Neuronal stem cell (in vitro differentiated cells): ENCODE results near the gene SCNM1.

ENCODE experiments used
- DNase-seq: peaks from one replicate; pipeline ENCODE4 v3.0.0-alpha.2; 2013; ENCODE audit warnings: low spot score
- H2AFZ ChIP-seq: one replicate; pipeline ENCODE4 v1.6.1; 2013; ENCODE audit warnings: mild to moderate bottlenecking, low read length, inconsistent platforms
- H2AK5ac ChIP-seq: 2 replicates; pipeline ENCODE4 v1.6.1; 2013; ENCODE audit warnings: low read depth, mild to moderate bottlenecking, inconsistent platforms, low read length, moderate library complexity, mixed read lengths
- H2BK120ac ChIP-seq: 2 replicates; pipeline ENCODE4 v1.6.1; 2013; ENCODE audit warnings: low read depth, mild to moderate bottlenecking, inconsistent platforms, low read length, moderate library complexity, mixed read lengths
- H2BK12ac ChIP-seq: one replicate; pipeline ENCODE4 v1.6.1; 2013; ENCODE audit warnings: low read length, inconsistent platforms
- H2BK15ac ChIP-seq: 2 replicates; pipeline ENCODE4 v1.6.1; 2013; ENCODE audit warnings: mild to moderate bottlenecking, low read length, inconsistent platforms, mixed read lengths
- H2BK5ac ChIP-seq: one replicate; pipeline ENCODE4 v1.6.1; 2013; ENCODE audit warnings: inconsistent platforms, mild to moderate bottlenecking, low read length, moderate library complexity
- H3K14ac ChIP-seq: one replicate; pipeline ENCODE4 v1.6.1; 2013; ENCODE audit warnings: low read length, inconsistent platforms
- H3K18ac ChIP-seq: 2 replicates; pipeline ENCODE4 v1.6.1; 2013; ENCODE audit warnings: low read length, inconsistent platforms
- H3K23ac ChIP-seq: 2 replicates; pipeline ENCODE4 v1.6.1; 2013; ENCODE audit warnings: low read depth, mild to moderate bottlenecking, mixed read lengths, low read length, inconsistent platforms; ENCODE audit not compliant: poor library complexity
- H3K27ac ChIP-seq: replicated peaks from 3 replicates; pipeline ENCODE4 v1.5.1; 2013; ENCODE audit warnings: low read length, inconsistent platforms
- H3K27me3 ChIP-seq, 3 experiments: 2 replicates each; pipeline ENCODE4 v1.6.1; 2013; ENCODE audit warnings: low read length in 3 of 3, mild to moderate bottlenecking in 2 of 3, inconsistent platforms in 1 of 3, low read depth in 1 of 3, mixed read lengths in 1 of 3, moderate library complexity in 1 of 3; ENCODE audit not compliant: control insufficient read depth in 3 of 3, insufficient read depth in 3 of 3
- H3K36me3 ChIP-seq, 2 donors: replicated peaks in 1 of 2; 2 replicates each; pipeline ENCODE4 v1.6.1; 2013; ENCODE audit warnings: low read length in 2 of 2; ENCODE audit not compliant: control insufficient read depth in 2 of 2, insufficient read depth in 2 of 2
- H3K4ac ChIP-seq: 2 replicates; pipeline ENCODE4 v1.6.1; 2013; ENCODE audit warnings: inconsistent platforms, mild to moderate bottlenecking, low read length, moderate library complexity
- H3K4me1 ChIP-seq, 2 donors: 1 replicate in 1 of 2; 2 replicates in 1 of 2; pipeline ENCODE4 v1.6.1; 2013; ENCODE audit warnings: low read length in 2 of 2, low read depth in 1 of 2; ENCODE audit not compliant: control insufficient read depth in 2 of 2, insufficient read depth in 1 of 2
- H3K4me2 ChIP-seq: one replicate; pipeline ENCODE4 v1.6.1; 2013; ENCODE audit warnings: mild to moderate bottlenecking, low read length, inconsistent platforms; ENCODE audit not compliant: insufficient read depth, poor library complexity, severe bottlenecking
- H3K4me3 ChIP-seq, 2 donors: 2 replicates each; pipeline ENCODE4 v1.5.1; 2013; ENCODE audit warnings: low read length in 2 of 2, mild to moderate bottlenecking in 2 of 2, inconsistent platforms in 1 of 2, moderate library complexity in 1 of 2
- H3K79me1 ChIP-seq: one replicate; pipeline ENCODE4 v1.6.1; 2013; ENCODE audit warnings: low read depth, mild to moderate bottlenecking, inconsistent platforms, low read length, moderate library complexity
- H3K9ac ChIP-seq: one replicate; pipeline ENCODE4 v1.6.1; 2013; ENCODE audit warnings: mild to moderate bottlenecking, low read depth, low read length, inconsistent platforms; ENCODE audit not compliant: poor library complexity
- H3K9me3 ChIP-seq, 2 donors: replicated peaks in 1 of 2; 2 replicates each; pipeline versions ENCODE3 to v1.6.1; 2013; ENCODE audit warnings: low read length in 2 of 2, mild to moderate bottlenecking in 2 of 2, inconsistent platforms in 1 of 2, low read depth in 1 of 2, mixed read lengths in 1 of 2, moderate library complexity in 1 of 2; ENCODE audit not compliant: control insufficient read depth in 2 of 2, insufficient read depth in 1 of 2
- H4K8ac ChIP-seq: one replicate; pipeline ENCODE4 v1.6.1; 2013; ENCODE audit warnings: low read depth, mild to moderate bottlenecking, inconsistent platforms, low read length, moderate library complexity
- H4K91ac ChIP-seq: one replicate; pipeline ENCODE4 v1.6.1; 2013; ENCODE audit warnings: low read length, low read depth, mild to moderate bottlenecking, inconsistent platforms; ENCODE audit not compliant: poor library complexity
- WGBS, 2 donors: extraction: QIAGEN DNeasy Blood & Tissue Kit; methylation state at CpG; one replicate each; pipeline ENCODE4 v1.1.7; 2013; ENCODE audit warnings: missing lambda C conversion rate in 2 of 2, mixed read lengths in 1 of 2; ENCODE audit not compliant: insufficient read length in 2 of 2, insufficient replicate concordance in 1 of 2; ENCODE audit errors: extremely low coverage in 2 of 2; 5-methylcytosine and 5-hydroxymethylcytosine counted together

Gene SCNM1

DNA sequence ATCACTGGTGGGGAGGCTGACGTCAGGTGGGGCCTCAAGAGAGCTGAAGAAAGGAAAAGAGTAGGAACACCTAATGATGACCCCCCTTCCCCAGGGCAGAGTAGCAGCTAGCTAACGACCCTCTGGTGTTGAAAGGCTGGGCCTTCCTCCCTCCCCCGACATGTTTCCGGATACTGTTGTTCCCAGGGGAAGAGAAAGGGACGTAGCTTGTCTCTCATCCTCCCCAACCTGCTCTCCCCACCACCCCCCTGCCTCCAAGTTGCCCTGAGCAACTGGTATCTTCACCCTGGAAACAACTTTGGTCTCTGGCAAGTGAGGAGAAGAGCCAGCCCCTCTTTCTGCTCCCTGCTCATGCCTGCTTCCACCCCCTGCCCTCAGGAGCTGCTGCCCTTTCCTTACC is 22.0 kb upstream of the SCNM1 start:
- peaks cover 8 to 29% of the 10 kb centered on the region in 2 donors for H3K36me3 ChIP-seq
- no peak overlapping the region for H2BK120ac ChIP-seq
- no peak overlapping the region for H3K23ac ChIP-seq
- H3K9me3 ChIP-seq = no peaks in the 10 kb centered on the region
- no peak overlapping the region for H4K91ac ChIP-seq
- H3K79me1 ChIP-seq = no peaks in the 10 kb centered on the region
- no peak overlapping the region for H4K8ac ChIP-seq
- H3K4me2 ChIP-seq = peak overlapping the region; percentile 32
- H3K18ac ChIP-seq = peak overlapping the region; percentile 78
- H3K9ac ChIP-seq = peak overlapping the region; percentile 6
- peak overlapping the region; percentile 65 for H2AK5ac ChIP-seq
- no peak overlapping the region for H2BK15ac ChIP-seq
- H2AFZ ChIP-seq = no peak overlapping the region
- H3K4me1 ChIP-seq = peaks cover 29 to 33% of the 10 kb centered on the region in 2 donors
- no peak overlapping the region for H2BK5ac ChIP-seq
- no peak overlapping the region for H3K27ac ChIP-seq
- H3K27me3 ChIP-seq = peaks cover 0 to 4% (median 0%) of the 10 kb centered on the region in 3 experiments
- no CpG with 5 or more reads among the region's 5 CpGs for WGBS, 2 donors
- H3K14ac ChIP-seq = no peak overlapping the region
- no peak overlapping the region for H2BK12ac ChIP-seq
- H3K4me3 ChIP-seq = no peak overlapping the region
- no peak overlapping the region for H3K4ac ChIP-seq
- DNase-seq = no peak

DNA sequence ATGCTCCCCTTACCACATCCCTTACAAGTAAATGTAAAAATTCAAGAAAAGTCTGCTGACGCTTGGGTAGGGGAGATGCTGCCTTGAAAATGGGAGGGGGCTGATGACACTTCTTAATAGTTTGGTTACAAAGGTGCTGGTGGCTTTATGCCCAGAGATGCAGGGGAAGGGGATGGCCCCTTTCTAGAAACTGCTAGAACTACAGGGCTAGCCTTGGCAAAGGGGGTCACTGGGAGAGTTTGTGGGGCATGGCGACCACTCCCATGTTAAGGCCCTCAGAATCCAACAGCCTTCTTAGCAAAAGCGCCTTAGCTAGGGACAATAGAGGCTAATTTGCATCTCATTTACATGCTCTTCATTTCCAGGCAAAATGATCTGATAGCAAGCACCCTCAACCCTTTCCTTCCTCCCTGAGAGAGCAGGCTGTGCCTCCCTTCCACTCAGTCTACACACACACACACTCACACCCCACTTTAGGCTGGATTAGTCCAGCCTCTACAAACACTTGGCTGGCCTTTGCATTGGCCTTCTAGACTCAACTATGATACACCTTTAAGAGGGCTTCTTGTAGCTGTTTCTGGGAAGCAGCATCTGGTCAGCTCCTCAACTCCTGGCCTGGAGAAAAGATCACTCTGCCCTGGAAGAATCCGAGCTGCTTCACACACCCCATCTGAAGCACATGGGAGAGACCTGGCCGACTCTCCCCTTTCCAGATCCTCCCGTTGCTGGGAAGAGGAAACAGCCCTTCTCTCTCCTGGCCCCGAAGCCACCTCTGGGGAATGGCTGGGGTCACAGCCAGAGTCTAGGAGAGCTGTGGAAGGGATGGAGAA is 21.3 kb upstream of the SCNM1 start:
- no peak for DNase-seq

DNA sequence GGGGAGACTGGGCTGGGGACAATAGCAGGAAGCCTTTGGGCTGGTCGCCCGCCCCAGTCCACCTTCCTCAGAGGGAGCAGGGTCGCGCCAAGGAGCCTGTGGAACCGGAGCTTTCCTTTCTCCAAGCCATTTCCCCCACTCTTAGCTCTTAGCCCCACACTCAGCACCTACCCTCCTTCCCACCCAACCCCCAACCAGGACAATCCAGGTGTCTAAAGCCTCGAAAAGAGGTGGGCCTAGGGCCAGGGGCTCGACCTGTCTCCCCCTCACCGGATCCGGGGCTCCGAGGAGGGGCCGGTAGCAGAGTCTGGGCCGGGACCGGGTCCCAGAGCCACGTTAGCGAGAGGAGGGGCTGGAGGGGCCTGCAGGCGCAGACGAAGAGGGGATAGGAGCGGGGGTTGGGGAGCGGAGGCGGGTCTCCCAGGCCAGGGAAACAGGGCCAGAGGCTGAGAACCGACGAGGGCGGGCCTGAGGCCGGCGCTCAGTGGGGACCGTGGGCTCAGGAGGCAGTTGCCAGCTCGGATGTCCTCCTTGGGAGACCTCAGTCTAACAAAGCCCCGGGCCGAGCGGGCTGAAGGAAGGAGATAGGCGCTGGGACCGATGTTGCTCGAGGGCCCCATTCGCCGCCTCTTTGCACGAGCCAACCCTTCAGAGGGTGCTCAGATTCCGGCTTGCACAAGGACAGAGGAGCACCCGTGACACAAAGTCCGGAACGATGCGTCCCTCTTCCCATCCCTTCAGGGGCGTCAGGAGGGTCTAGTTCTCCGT is 20.5 kb upstream of the SCNM1 start:
- Histone ChIP-seq H3K4me2 (peak overlapping the region; percentile 90), H3K9me3 (no peaks in the 10 kb centered on the region), H4K91ac (no peak overlapping the region), H3K27ac (no peak overlapping the region), H3K79me1 (no peaks in the 10 kb centered on the region), H2BK12ac (no peak overlapping the region), H3K18ac (peak overlapping the region; percentile 90), H2BK120ac (no peak overlapping the region), H3K4me1 (peaks cover 29 to 33% of the 10 kb centered on the region in 2 donors), H2AFZ (peak overlapping the region; percentile 97), H2AK5ac (peak overlapping the region; percentile 23), H3K23ac (peak overlapping the region; percentile 87), H3K4ac (no peak overlapping the region), H3K27me3 (peaks cover 0 to 4% (median 0%) of the 10 kb centered on the region in 3 experiments), H3K14ac (peak overlapping the region; percentile 49), H3K36me3 (peaks cover 2 to 15% of the 10 kb centered on the region in 2 donors), H3K9ac (peak overlapping the region; percentile 98), H3K4me3 (peak overlapping the region; percentile 89 to 99), H2BK5ac (peak overlapping the region; percentile 7), H4K8ac (no peak overlapping the region), H2BK15ac (no peak overlapping the region)
- no CpG with 5 or more reads among the region's 43 CpGs for WGBS, 2 donors
- DNase-seq = no peak

More for the DNA sequence above, 21.3 kb upstream of the SCNM1 start:
- Histone ChIP-seq H3K9me3 (no peaks in the 10 kb centered on the region), H3K4me1 (peaks cover 29 to 33% of the 10 kb centered on the region in 2 donors), H3K27me3 (peaks cover 0 to 4% (median 0%) of the 10 kb centered on the region in 3 experiments), H3K4ac (no peak overlapping the region), H3K27ac (no peak overlapping the region), H2BK15ac (no peak overlapping the region), H4K8ac (no peak overlapping the region), H2BK120ac (no peak overlapping the region), H4K91ac (no peak overlapping the region), H2BK5ac (no peak overlapping the region), H3K9ac (no peak overlapping the region), H3K79me1 (no peaks in the 10 kb centered on the region), H3K4me2 (peak overlapping the region; percentile 90), H3K23ac (no peak overlapping the region), H2AK5ac (peak overlapping the region; percentile 65), H2BK12ac (no peak overlapping the region), H3K4me3 (peak overlapping the region; percentile 89 to 99), H3K14ac (no peak overlapping the region), H2AFZ (peak overlapping the region; percentile 97), H3K18ac (peak overlapping the region; percentile 5), H3K36me3 (peaks cover 7 to 22% of the 10 kb centered on the region in 2 donors)
- no CpG with 5 or more reads among the region's 7 CpGs for whole genome bisulfite sequencing, 2 donors

DNA sequence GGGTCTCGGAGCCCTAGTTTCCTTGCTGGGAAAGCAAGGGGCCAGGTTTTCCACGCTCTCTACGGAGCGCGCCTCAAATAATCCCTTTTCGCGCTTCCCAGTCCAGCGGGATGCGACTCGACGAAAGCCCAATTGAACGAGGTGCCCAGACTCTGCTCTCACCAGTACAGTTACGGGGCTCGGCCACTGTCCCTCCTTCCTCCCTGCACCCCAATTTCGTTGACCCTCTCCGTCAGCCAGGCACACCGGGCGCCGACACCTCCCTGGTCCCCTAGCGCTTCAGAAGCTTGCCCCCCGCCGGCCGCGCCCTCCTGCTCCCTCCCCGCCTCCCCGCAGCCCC is 19.9 kb upstream of the SCNM1 start:
- no peak overlapping the region for H4K8ac ChIP-seq
- peak overlapping the region; percentile 49 for H3K14ac ChIP-seq
- H3K9ac ChIP-seq = peak overlapping the region; percentile 98
- no peaks in the 10 kb centered on the region for H3K79me1 ChIP-seq
- H3K18ac ChIP-seq = peak overlapping the region; percentile 90
- peak overlapping the region; percentile 7 for H2BK5ac ChIP-seq
- H2BK15ac ChIP-seq = no peak overlapping the region
- H4K91ac ChIP-seq = no peak overlapping the region
- peak overlapping the region; percentile 97 for H2AFZ ChIP-seq
- no peak overlapping the region for H3K27ac ChIP-seq
- H3K36me3 ChIP-seq = peaks cover 2 to 12% of the 10 kb centered on the region in 2 donors
- H2BK12ac ChIP-seq = no peak overlapping the region
- H3K4ac ChIP-seq = no peak overlapping the region
- peaks cover 0 to 4% (median 0%) of the 10 kb centered on the region in 3 experiments for H3K27me3 ChIP-seq
- H3K23ac ChIP-seq = peak overlapping the region; percentile 87
- peak overlapping the region; percentile 23 for H2AK5ac ChIP-seq
- no CpG with 5 or more reads among the region's 26 CpGs for WGBS, 2 donors
- no peak overlapping the region for H2BK120ac ChIP-seq
- H3K4me2 ChIP-seq = peak overlapping the region; percentile 90
- H3K4me1 ChIP-seq = peaks cover 29 to 33% of the 10 kb centered on the region in 2 donors
- no peak for DNase-seq
- no peaks in the 10 kb centered on the region for H3K9me3 ChIP-seq
- peak overlapping the region; percentile 89 to 99 for H3K4me3 ChIP-seq
